UCSD-AML1 (cell line): ENCODE data around the gene RSRC1.

Experiments used
- DNase-seq: peaks from one replicate; lab custom pipeline; 2025; ENCODE audit not compliant: unreplicated experiment; lab: John Stamatoyannopoulos, UW

The RSRC1 gene

DNA sequence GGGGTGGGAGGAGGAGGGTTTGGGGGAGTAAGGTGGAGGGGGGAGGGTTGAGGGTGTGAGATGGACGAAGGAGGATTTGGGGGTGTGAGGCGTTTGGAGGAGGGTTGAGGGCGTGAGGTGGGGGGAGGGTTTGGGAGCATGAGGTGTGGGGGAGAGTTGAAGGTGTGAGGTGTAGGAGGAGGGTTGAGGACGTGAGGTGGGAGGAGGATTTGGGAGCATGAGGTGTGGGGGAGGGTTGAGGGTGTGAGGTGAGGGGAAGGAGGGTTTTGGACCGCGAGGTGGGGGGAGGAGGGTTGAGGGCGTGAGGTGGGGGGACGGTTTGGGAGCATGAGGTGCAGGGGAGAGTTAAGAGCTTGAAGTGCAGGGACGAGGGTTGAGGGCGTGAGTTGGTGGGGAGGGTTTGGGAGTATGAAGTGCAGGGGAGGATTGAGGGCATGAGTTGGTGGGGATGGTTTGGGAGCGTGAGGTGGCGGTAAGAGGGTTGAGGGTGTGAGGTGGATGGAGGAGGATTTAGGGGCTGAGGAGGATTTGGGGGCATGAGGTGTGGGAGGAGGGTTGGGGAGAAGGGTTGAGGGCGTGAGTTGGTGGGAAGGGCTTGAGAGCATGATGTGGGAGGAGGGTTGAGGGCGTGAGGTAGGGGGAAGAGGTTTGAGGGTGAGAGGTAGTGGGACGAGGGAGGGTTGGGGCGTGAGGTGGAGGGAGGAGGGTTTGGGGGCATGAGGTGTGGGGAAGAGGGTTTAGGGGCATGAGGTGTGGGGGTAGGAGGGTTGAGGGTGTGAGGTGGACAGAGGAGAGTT, 462.3 kb downstream of the RSRC1 start:
- DNase-seq = no peak

DNA sequence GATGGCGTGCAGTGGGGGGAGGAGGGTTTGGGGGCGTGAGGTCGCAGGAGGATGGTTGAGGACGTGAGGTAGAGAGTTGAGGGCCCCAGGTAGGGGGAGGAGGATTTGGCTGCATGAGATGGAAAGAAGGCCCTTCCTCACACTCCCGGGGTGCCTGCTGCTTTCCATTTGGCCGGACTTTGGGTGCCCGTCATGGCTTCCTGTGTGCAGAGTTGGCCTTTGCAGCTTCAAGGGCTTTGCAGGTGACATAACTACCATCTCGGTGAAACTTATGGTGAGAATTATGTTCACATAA, 462.8 kb downstream of the RSRC1 start:
- no peak for DNase-seq

- no peak for DNase-seq
Observed at GRCh38 chr3:158573714-158574113, 463.8 kb downstream of the RSRC1 start.

DNA sequence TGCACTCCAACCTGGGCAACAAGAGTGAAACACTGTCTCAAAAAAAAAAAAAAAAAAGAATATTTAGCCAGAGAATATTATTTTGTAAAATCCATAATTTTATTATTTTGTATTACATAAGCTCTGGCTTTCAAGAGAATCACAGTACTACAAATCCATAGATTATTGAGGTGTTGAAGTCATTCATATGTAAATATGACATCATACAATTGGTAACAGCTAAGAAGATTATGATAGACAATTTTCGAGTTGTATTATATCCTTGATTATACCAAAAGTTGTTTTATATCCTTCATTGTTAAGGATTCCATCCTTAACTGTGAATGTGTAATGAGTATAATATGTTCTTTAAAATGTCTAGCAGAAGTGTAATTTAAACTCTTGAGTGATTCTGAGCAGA, 464.8 kb downstream of the RSRC1 start:
- no peak for DNase-seq

GRCh38 chr3:158590223-158590622, 480.3 kb downstream of the RSRC1 start:
- DNase-seq = no peak
